Caco-2 (cell line): Measurements from ENCODE around the gene TFEC. TPM values are rescaled to one million over a fixed set of nuclear protein-coding genes. Genes with fewer than 3 reads are reported as not detected.

Experiments
- BruUV-seq: library from RNA; stranded (reverse); fragments of 400-500 nt; replicated peaks from 2 replicates; lab custom pipeline; 2021; lab: Mats Ljungman, UMichigan
- CTCF ChIA-PET: fragments of 300-600 bp; sonication (Branson Sonifier 250); formaldehyde crosslinking; loops from one replicate; lab custom pipeline; 2022; ENCODE audit warnings: antibody characterized with exemption; lab: Charles Lee
- POLR2A ChIA-PET: fragments of 300-600 bp; sonication (Branson Sonifier 250); formaldehyde crosslinking; loops from one replicate; lab custom pipeline; 2022; ENCODE audit warnings: antibody characterized with exemption; lab: Charles Lee
- DNase-seq, 2 experiments: peaks; one replicate each; pipeline versions ENCODE4 v3.0.0 to v3.0.0-alpha.2; 2020 to 2022
- H3K27me3 ChIP-seq: replicated peaks from 2 replicates; pipeline ENCODE4 v1.6.0; 2011; ENCODE audit warnings: low read length; ENCODE audit not compliant: control insufficient read depth, insufficient read depth
- H3K36me3 ChIP-seq: 2 replicates; pipeline ENCODE4 v1.5.1; 2011; ENCODE audit warnings: low read length; ENCODE audit not compliant: control insufficient read depth, insufficient read depth
- H3K4me1 ChIP-seq: fragments of 250-450 bp; sonication (Bioruptor Pico); 2 replicates; pipeline ENCODE4 v1.5.1; 2020; ENCODE audit warnings: mild to moderate bottlenecking
- H3K4me3 ChIP-seq: 2 replicates; pipeline ENCODE4 v1.5.1; 2011; ENCODE audit warnings: low read depth, mild to moderate bottlenecking, control low read depth, low read length
- H3K9me3 ChIP-seq: fragments of 250-450 bp; sonication (Bioruptor Pico); 2 replicates; pipeline ENCODE4 v1.5.1; 2020; ENCODE audit warnings: mild to moderate bottlenecking, moderate library complexity
- H3K27ac Mint-ChIP-seq: one replicate; pipeline ENCODE4 v1.8.0; 2022; ENCODE audit warnings: mixed read lengths; ENCODE audit not compliant: unreplicated experiment
- H3K27me3 Mint-ChIP-seq: one replicate; pipeline ENCODE4 v1.8.0; 2022; ENCODE audit warnings: mixed read lengths; ENCODE audit not compliant: insufficient read depth, unreplicated experiment
- H3K36me3 Mint-ChIP-seq: one replicate; pipeline ENCODE4 v1.8.0; 2022; ENCODE audit warnings: mild to moderate bottlenecking, mixed read lengths; ENCODE audit not compliant: insufficient read depth, unreplicated experiment
- H3K4me1 Mint-ChIP-seq: one replicate; pipeline ENCODE4 v1.8.0; 2022; ENCODE audit warnings: low read depth, mixed read lengths; ENCODE audit not compliant: unreplicated experiment
- H3K4me3 Mint-ChIP-seq: one replicate; pipeline ENCODE4 v1.8.0; 2022; ENCODE audit warnings: mild to moderate bottlenecking, moderate library complexity, mixed read lengths; ENCODE audit not compliant: unreplicated experiment
- H3K9me3 Mint-ChIP-seq: one replicate; pipeline ENCODE4 v1.8.0; 2022; ENCODE audit warnings: mixed read lengths; ENCODE audit not compliant: unreplicated experiment
- intact Hi-C: fragments of 100-400 bp; cut with micrococcal nuclease; formaldehyde crosslinking; loops from one replicate; pipeline ENCODE4 v1.10.0; 2022; ENCODE audit not compliant: unreplicated experiment
- total RNA-seq: library from RNA; stranded (reverse); gene quantifications from 2 replicates; pipeline ENCODE4 v1.2.3, GENCODE V29; 2022
- TF ChIP-seq, protein P1 (sequence below), 2 experiments: fragments of 200-600 bp in 1 of 2; IDR thresholded peaks; 1 replicate in 1 of 2; 2 replicates in 1 of 2; pipeline versions ENCODE4 v1.5.1 to v1.8.0; 2011 to 2022; ENCODE audit warnings: antibody characterized with exemption in 1 of 2, control low read depth in 1 of 2, inconsistent platforms in 1 of 2, low read depth in 1 of 2, low read length in 1 of 2, mild to moderate bottlenecking in 1 of 2, moderate library complexity in 1 of 2; ENCODE audit not compliant: insufficient read depth in 1 of 2, severe bottlenecking in 1 of 2, unreplicated experiment in 1 of 2

TFEC gene
- total RNA-seq, 1 experiment from 2014 or later: 45.1 TPM

DNA sequence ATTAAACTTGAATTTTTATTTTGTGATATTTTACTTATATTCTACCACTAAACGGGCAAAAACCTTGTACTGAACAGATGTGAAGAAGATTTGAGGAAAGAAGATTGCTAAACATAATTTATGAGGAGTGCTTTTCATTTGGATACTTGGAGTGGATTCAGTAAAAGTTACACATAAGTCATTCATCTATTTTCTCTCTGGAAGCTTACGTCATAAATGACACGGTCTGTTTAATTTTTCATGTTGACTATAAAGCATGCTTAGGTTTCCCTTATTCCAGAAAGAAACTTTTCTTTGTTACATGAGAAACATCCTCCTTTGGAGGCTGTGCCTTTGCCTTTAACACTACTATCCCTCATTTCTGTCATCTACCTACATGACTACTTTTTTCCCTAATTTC, 53.9 kb downstream of the TFEC start:
- Mint-ChIP-seq H3K4me1 (peaks cover 24% of the 10 kb centered on the region), H3K27me3 (no peaks in the 10 kb centered on the region), H3K9me3 (peaks cover 9% of the 10 kb centered on the region), H3K36me3 (no peaks in the 10 kb centered on the region), H3K27ac (no peak overlapping the region), H3K4me3 (no peak overlapping the region)
- ChIA-PET CTCF (no interaction called here), POLR2A (no interaction called here)
- 0 out of 2 replicates have a peak, but pooled peaks cover 4% of the 10 kb centered on the region for H3K9me3 ChIP-seq
- TF ChIP-seq, protein P1, sequence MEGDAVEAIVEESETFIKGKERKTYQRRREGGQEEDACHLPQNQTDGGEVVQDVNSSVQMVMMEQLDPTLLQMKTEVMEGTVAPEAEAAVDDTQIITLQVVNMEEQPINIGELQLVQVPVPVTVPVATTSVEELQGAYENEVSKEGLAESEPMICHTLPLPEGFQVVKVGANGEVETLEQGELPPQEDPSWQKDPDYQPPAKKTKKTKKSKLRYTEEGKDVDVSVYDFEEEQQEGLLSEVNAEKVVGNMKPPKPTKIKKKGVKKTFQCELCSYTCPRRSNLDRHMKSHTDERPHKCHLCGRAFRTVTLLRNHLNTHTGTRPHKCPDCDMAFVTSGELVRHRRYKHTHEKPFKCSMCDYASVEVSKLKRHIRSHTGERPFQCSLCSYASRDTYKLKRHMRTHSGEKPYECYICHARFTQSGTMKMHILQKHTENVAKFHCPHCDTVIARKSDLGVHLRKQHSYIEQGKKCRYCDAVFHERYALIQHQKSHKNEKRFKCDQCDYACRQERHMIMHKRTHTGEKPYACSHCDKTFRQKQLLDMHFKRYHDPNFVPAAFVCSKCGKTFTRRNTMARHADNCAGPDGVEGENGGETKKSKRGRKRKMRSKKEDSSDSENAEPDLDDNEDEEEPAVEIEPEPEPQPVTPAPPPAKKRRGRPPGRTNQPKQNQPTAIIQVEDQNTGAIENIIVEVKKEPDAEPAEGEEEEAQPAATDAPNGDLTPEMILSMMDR (IDR thresholded peaks at IDR 0.05; ENCODE audit: insufficient read depth in 1 of 2, low read depth in 1 of 2, low read length in 1 of 2, severe bottlenecking in 1 of 2, unreplicated experiment in 1 of 2): no peak
- intact Hi-C loops: loop anchor here (10.0 kb wide), 1 partner anchor 1688 kb away; no protein-coding TSS in a partner anchor
- no TSS peak for BruUV-seq
- H3K27me3 ChIP-seq: no peaks in the 10 kb centered on the region
- no peaks in the 10 kb centered on the region for H3K36me3 ChIP-seq
- DNase-seq: no peak
- no peak overlapping the region for H3K4me3 ChIP-seq
- peaks cover 47% of the 10 kb centered on the region for H3K4me1 ChIP-seq

DNA sequence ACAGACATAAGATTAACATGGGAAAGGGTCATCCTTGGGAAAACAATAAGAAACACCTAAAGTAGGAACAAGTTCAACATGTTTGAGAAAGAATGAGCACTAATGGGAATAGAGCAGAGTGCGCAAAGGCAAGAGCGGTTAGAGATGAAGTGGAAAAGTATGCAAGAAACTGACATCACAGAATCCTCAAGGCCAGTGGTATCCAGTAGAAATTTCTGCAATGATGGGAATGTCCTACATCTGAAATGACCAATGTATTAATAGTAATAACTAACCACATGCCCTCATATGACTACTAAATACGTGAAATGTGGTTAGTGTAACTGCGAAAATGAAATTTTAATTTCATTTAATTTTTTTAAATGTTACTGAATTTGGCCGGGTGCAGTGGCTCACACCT, 54.8 kb downstream of the TFEC start:
- Histone ChIP-seq H3K36me3 (no peaks in the 10 kb centered on the region), H3K4me3 (no peak overlapping the region), H3K4me1 (peaks cover 56% of the 10 kb centered on the region), H3K27me3 (no peaks in the 10 kb centered on the region), H3K9me3 (0 out of 2 replicates have a peak, but pooled peaks cover 4% of the 10 kb centered on the region)
- H3K4me3 Mint-ChIP-seq: no peak overlapping the region
- peaks cover under 1% of the 10 kb centered on the region for H3K9me3 Mint-ChIP-seq
- TF ChIP-seq, protein P1 (IDR thresholded peaks at IDR 0.05; ENCODE audit: insufficient read depth in 1 of 2, low read depth in 1 of 2, low read length in 1 of 2, severe bottlenecking in 1 of 2, unreplicated experiment in 1 of 2): no peak
- DNase-seq: no peak
- H3K27me3 Mint-ChIP-seq: no peaks in the 10 kb centered on the region
- no peak overlapping the region for H3K27ac Mint-ChIP-seq
- POLR2A ChIA-PET: no interaction called here
- CTCF ChIA-PET: no interaction called here
- no TSS peak for BruUV-seq
- H3K36me3 Mint-ChIP-seq: no peaks in the 10 kb centered on the region
- intact Hi-C loops: loop anchor here (2.0 to 10.0 kb wide), 2 partner anchors 147 to 1689 kb away; no protein-coding TSS in a partner anchor
- H3K4me1 Mint-ChIP-seq: peaks cover 25% of the 10 kb centered on the region

DNA sequence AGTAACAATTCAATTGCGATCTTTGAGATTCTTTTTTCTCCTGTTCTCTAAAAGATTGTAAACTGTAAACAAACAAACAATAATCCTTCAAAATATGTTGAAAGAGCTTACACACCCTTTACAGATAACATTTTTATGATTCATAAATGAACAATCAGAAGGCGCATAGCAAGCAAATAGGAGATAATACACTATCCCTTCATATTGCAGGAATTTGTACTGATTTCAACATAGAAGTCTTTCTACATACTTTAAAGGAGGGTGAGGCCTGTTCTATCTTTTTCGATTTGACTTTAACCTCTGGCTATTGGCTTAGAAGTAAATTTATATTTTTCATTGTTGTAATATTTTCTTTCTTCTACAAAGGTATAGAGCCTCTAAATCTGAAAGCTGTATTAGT, 57.2 kb downstream of the TFEC start:
- no peaks in the 10 kb centered on the region for H3K36me3 Mint-ChIP-seq
- Histone ChIP-seq H3K27me3 (no peaks in the 10 kb centered on the region), H3K4me1 (peaks cover 79% of the 10 kb centered on the region), H3K36me3 (no peaks in the 10 kb centered on the region), H3K9me3 (0 out of 2 replicates have a peak, but pooled peaks cover 4% of the 10 kb centered on the region), H3K4me3 (no peak overlapping the region)
- peaks cover 10% of the 10 kb centered on the region for H3K9me3 Mint-ChIP-seq
- POLR2A ChIA-PET: no interaction called here
- H3K4me1 Mint-ChIP-seq: peaks cover 44% of the 10 kb centered on the region
- peak overlapping the region; percentile 42 for H3K4me3 Mint-ChIP-seq
- TF ChIP-seq, protein P1 (IDR thresholded peaks at IDR 0.05; ENCODE audit: insufficient read depth in 1 of 2, low read depth in 1 of 2, low read length in 1 of 2, severe bottlenecking in 1 of 2, unreplicated experiment in 1 of 2): no peak
- CTCF ChIA-PET: no interaction called here
- peak in 1 of 2 experiments; percentile 39 for DNase-seq
- H3K27ac Mint-ChIP-seq: peak overlapping the region; percentile 45
- BruUV-seq: no TSS peak
- no peaks in the 10 kb centered on the region for H3K27me3 Mint-ChIP-seq
- intact Hi-C loops: loop anchor here (1.0 to 10.0 kb wide), 2 partner anchors 8 to 1691 kb away; no protein-coding TSS in a partner anchor
